ENCODE results near the gene S100B.

- TF ChIP-seq CEBPB (IDR thresholded peaks at IDR 0.05) (no peak), RAD21 (IDR thresholded peaks at IDR 0.05; ENCODE audit: low read depth) (no peak), MAX (IDR thresholded peaks at IDR 0.05) (no peak), ZBTB7A (IDR thresholded peaks at IDR 0.05; ENCODE audit: low read depth) (no peak), YY1 (IDR thresholded peaks at IDR 0.05; ENCODE audit: low read depth) (no peak), EP300 (IDR thresholded peaks at IDR 0.05; ENCODE audit: borderline replicate concordance) (no peak)
- TF ChIP-seq, protein P1, sequence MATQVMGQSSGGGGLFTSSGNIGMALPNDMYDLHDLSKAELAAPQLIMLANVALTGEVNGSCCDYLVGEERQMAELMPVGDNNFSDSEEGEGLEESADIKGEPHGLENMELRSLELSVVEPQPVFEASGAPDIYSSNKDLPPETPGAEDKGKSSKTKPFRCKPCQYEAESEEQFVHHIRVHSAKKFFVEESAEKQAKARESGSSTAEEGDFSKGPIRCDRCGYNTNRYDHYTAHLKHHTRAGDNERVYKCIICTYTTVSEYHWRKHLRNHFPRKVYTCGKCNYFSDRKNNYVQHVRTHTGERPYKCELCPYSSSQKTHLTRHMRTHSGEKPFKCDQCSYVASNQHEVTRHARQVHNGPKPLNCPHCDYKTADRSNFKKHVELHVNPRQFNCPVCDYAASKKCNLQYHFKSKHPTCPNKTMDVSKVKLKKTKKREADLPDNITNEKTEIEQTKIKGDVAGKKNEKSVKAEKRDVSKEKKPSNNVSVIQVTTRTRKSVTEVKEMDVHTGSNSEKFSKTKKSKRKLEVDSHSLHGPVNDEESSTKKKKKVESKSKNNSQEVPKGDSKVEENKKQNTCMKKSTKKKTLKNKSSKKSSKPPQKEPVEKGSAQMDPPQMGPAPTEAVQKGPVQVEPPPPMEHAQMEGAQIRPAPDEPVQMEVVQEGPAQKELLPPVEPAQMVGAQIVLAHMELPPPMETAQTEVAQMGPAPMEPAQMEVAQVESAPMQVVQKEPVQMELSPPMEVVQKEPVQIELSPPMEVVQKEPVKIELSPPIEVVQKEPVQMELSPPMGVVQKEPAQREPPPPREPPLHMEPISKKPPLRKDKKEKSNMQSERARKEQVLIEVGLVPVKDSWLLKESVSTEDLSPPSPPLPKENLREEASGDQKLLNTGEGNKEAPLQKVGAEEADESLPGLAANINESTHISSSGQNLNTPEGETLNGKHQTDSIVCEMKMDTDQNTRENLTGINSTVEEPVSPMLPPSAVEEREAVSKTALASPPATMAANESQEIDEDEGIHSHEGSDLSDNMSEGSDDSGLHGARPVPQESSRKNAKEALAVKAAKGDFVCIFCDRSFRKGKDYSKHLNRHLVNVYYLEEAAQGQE (IDR thresholded peaks at IDR 0.05; ENCODE audit: low read depth): no peak
Observed at GRCh38 chr21:46561445-46562090, 43.3 kb downstream of the S100B start.
